ENCODE data around the gene UQCC3.

Gene UQCC3

GRCh38 chr11:62677156-62677555 lies 5.7 kb downstream of the UQCC3 start:
- Histone ChIP-seq H2AFZ (ENCODE audit: low read length) (no peak overlapping the region), H3K9me2 (ENCODE audit: low read depth, low read length) (no peaks in the 10 kb centered on the region), H3K27ac (ENCODE audit: low read depth, low read length, poor library complexity, severe bottlenecking) (no peak overlapping the region), H3K36me3 (ENCODE audit: insufficient read depth, low read length) (peaks cover 34% of the 10 kb centered on the region; the same call in 1 of the 2 replicates), H4K20me1 (ENCODE audit: insufficient read depth, low read length) (no peaks in the 10 kb centered on the region), H3K9me3 (ENCODE audit: low read length) (no peaks in the 10 kb centered on the region), H3F3A (ENCODE audit: insufficient read depth, low read length) (no peaks in the 10 kb centered on the region), H3K79me2 (ENCODE audit: insufficient read depth, low read length) (no peaks in the 10 kb centered on the region; the same call in 1 of the 2 replicates), H3K9ac (ENCODE audit: low read length) (no peak overlapping the region), H3K4me1 (ENCODE audit: insufficient read depth, low read length, severe bottlenecking) (peaks cover 50% of the 10 kb centered on the region), H3K4me3 (ENCODE audit: low read depth, low read length, poor library complexity, severe bottlenecking) (no peak overlapping the region), H3K4me2 (ENCODE audit: low read length) (0 out of 2 replicates have a peak overlapping the region, but pooled peaks have one; percentile 94), H3K27me3 (ENCODE audit: insufficient read depth, low read length) (no peaks in the 10 kb centered on the region)
- TF ChIP-seq EZH2 (IDR thresholded peaks at IDR 0.05; ENCODE audit: borderline replicate concordance, low read length) = no peak
- no peak for TF ChIP-seq CTCF (IDR thresholded peaks at IDR 0.05; ENCODE audit: low read length)

DNA sequence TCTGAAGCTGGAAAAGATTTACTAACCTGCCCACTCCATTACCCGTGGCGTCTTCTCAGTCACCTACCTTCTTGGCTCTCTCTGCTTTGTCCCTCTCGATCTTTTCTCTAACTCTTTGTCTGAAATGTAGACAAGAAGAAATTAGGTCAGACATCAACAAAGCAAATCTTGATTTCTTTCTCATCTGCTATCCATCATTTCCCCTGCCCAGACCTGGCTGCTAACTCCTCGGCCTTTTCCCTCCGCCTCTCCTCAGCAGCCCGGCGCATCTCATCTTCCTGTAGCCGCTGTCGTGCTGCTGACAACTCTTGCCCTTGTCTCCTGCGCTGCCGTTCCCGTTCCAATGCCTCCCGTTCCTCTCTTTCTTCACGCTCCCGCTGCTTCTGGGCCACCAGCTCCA lies 6.2 kb downstream of the UQCC3 start:
- no peak overlapping the region for H3K27ac ChIP-seq (ENCODE audit: low read depth, low read length, poor library complexity, severe bottlenecking)
- no peaks in the 10 kb centered on the region for H4K20me1 ChIP-seq (ENCODE audit: insufficient read depth, low read length)
- H3K27me3 ChIP-seq (ENCODE audit: insufficient read depth, low read length) = no peaks in the 10 kb centered on the region
- TF ChIP-seq CTCF (IDR thresholded peaks at IDR 0.05; ENCODE audit: low read length) (no peak), EZH2 (IDR thresholded peaks at IDR 0.05; ENCODE audit: borderline replicate concordance, low read length) (no peak)
- peaks cover 46% of the 10 kb centered on the region for H3K4me1 ChIP-seq (ENCODE audit: insufficient read depth, low read length, severe bottlenecking)
- H3K4me2 ChIP-seq (ENCODE audit: low read length) = peak overlapping the region; percentile 94
- no peaks in the 10 kb centered on the region for H3K9me3 ChIP-seq (ENCODE audit: low read length)
- no peaks in the 10 kb centered on the region for H3K9me2 ChIP-seq (ENCODE audit: low read depth, low read length)
- H2AFZ ChIP-seq (ENCODE audit: low read length) = no peak overlapping the region
- no peaks in the 10 kb centered on the region for H3F3A ChIP-seq (ENCODE audit: insufficient read depth, low read length)
- H3K9ac ChIP-seq (ENCODE audit: low read length) = peak overlapping the region; percentile 94; the same call in 1 of the 2 replicates
- H3K4me3 ChIP-seq (ENCODE audit: low read depth, low read length, poor library complexity, severe bottlenecking) = peak overlapping the region; percentile 95
- H3K79me2 ChIP-seq (ENCODE audit: insufficient read depth, low read length) = no peaks in the 10 kb centered on the region; the same call in 1 of the 2 replicates
- peaks cover 33% of the 10 kb centered on the region; the same call in 1 of the 2 replicates for H3K36me3 ChIP-seq (ENCODE audit: insufficient read depth, low read length)

DNA sequence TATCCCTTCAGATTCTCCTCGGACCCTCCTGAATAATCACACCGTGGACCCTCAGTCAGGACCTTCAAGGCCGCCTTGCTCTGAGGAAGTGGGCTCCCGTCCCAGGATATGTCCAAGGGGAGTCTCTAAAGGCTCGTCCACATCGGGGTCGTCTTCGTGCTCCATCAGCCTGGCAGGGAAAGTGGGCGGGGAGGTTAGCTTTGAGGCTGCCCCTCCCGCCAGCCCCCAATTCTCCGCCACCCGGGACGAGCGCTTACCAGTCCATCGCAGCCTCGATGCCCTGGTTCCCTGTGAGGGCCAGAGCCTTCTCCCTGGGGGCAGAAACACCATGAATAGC lies 6.9 kb downstream of the UQCC3 start:
- no peaks in the 10 kb centered on the region; the same call in 1 of the 2 replicates for H3K79me2 ChIP-seq (ENCODE audit: insufficient read depth, low read length)
- H2AFZ ChIP-seq (ENCODE audit: low read length) = no peak overlapping the region

More for the DNA sequence above, 6.9 kb downstream of the UQCC3 start:
- no peaks in the 10 kb centered on the region for H4K20me1 ChIP-seq (ENCODE audit: insufficient read depth, low read length)
- H3K4me3 ChIP-seq (ENCODE audit: low read depth, low read length, poor library complexity, severe bottlenecking) = peak overlapping the region; percentile 95
- peak overlapping the region; percentile 76 for H3K27ac ChIP-seq (ENCODE audit: low read depth, low read length, poor library complexity, severe bottlenecking)
- no peak for TF ChIP-seq EZH2 (IDR thresholded peaks at IDR 0.05; ENCODE audit: borderline replicate concordance, low read length)
- TF ChIP-seq CTCF (IDR thresholded peaks at IDR 0.05; ENCODE audit: low read length) = no peak
- no peaks in the 10 kb centered on the region for H3K9me2 ChIP-seq (ENCODE audit: low read depth, low read length)
- peak overlapping the region; percentile 94 for H3K4me2 ChIP-seq (ENCODE audit: low read length)
- H3K9me3 ChIP-seq (ENCODE audit: low read length) = no peaks in the 10 kb centered on the region
- H3K27me3 ChIP-seq (ENCODE audit: insufficient read depth, low read length) = no peaks in the 10 kb centered on the region
- H3F3A ChIP-seq (ENCODE audit: insufficient read depth, low read length) = no peaks in the 10 kb centered on the region
- H3K9ac ChIP-seq (ENCODE audit: low read length) = peak overlapping the region; percentile 94
- peaks cover 39% of the 10 kb centered on the region for H3K4me1 ChIP-seq (ENCODE audit: insufficient read depth, low read length, severe bottlenecking)
- peaks cover 26% of the 10 kb centered on the region; the same call in 1 of the 2 replicates for H3K36me3 ChIP-seq (ENCODE audit: insufficient read depth, low read length)

All from OCI-LY1 (cell line).